Neural cell (in vitro differentiated cells): Measurements from ENCODE around the gene KDM4B.

ENCODE experiments used
- EP300 ChIP-seq: fragments of 450-650 bp; conservative IDR thresholded peaks from 2 replicates; pipeline ENCODE4 v1.6.1; 2014; ENCODE audit warnings: antibody characterized with exemption, mild to moderate bottlenecking, moderate library complexity; ENCODE audit not compliant: poor library complexity, severe bottlenecking
- EZH2 ChIP-seq: fragments of 200-600, 300-800 bp; shearing (Covaris generic), sonication (generic); IDR thresholded peaks from 2 replicates; pipeline ENCODE4 v1.6.1; 2014; ENCODE audit warnings: antibody characterized with exemption, low read length, borderline replicate concordance, mild to moderate bottlenecking; ENCODE audit not compliant: insufficient read depth, poor library complexity, severe bottlenecking
- MXI1 ChIP-seq: fragments of 450-650 bp; conservative IDR thresholded peaks from 2 replicates; pipeline ENCODE4 v1.6.1; 2014; ENCODE audit warnings: antibody characterized with exemption, mild to moderate bottlenecking; ENCODE audit not compliant: poor library complexity, severe bottlenecking
- POLR2AphosphoS5 ChIP-seq: IDR thresholded peaks from 2 replicates; pipeline ENCODE4 v1.6.1; 2012
- TF ChIP-seq, protein P1 (sequence below): fragments of 450-650 bp; IDR thresholded peaks from 2 replicates; pipeline ENCODE4 v1.5.1; 2014; ENCODE audit warnings: antibody characterized with exemption, mild to moderate bottlenecking, moderate library complexity; ENCODE audit not compliant: poor library complexity, severe bottlenecking

DNA sequence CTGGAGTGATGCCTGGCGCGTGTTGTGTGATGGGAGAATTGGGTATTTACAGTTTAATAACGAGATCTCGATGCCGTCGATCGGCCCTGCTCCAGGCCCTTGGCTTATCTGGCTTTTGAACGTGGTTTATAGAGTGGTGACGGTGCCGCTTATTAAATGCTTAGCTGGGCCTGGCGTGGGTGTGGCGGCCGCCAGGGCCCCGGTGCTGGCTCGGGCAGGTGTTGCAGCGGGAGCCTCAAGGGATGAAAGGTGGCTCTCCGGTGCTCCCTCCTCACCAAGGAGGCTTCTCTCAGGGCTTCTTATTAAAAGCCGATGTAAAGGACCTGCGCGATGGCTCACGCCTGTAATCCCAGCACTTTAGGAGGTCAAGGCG lies 173.8 kb downstream of the KDM4B start:
- TF ChIP-seq, protein P1, sequence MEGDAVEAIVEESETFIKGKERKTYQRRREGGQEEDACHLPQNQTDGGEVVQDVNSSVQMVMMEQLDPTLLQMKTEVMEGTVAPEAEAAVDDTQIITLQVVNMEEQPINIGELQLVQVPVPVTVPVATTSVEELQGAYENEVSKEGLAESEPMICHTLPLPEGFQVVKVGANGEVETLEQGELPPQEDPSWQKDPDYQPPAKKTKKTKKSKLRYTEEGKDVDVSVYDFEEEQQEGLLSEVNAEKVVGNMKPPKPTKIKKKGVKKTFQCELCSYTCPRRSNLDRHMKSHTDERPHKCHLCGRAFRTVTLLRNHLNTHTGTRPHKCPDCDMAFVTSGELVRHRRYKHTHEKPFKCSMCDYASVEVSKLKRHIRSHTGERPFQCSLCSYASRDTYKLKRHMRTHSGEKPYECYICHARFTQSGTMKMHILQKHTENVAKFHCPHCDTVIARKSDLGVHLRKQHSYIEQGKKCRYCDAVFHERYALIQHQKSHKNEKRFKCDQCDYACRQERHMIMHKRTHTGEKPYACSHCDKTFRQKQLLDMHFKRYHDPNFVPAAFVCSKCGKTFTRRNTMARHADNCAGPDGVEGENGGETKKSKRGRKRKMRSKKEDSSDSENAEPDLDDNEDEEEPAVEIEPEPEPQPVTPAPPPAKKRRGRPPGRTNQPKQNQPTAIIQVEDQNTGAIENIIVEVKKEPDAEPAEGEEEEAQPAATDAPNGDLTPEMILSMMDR: no peak
- no peak for TF ChIP-seq MXI1
- TF ChIP-seq EZH2: no peak
- TF ChIP-seq EP300: no peak
- TF ChIP-seq POLR2AphosphoS5: no peak
